Hematopoietic multipotent progenitor cell treated with erythropoietin and hydrocortisone succinate and interleukin-3 and kit ligand, for 6 days (in vitro differentiated cells): Measurements from ENCODE around the gene ACAA2.
"Not testable (repeated sequence)": the region's sequence is repeated elsewhere in the genome, so short reads cannot be mapped to it uniquely, and the experiment has no call there.

Source experiments
- DNase-seq: peaks from one replicate; pipeline ENCODE4 v3.0.0-alpha.2; 2015

ACAA2 gene

GRCh38 chr18:49843778-49844625 lies 30.7 kb upstream of the ACAA2 start:
- no peak for DNase-seq

- DNase-seq: no peak
These were observed 29.8 kb upstream of the ACAA2 start for GRCh38 chr18:49843131-49843530.

DNA sequence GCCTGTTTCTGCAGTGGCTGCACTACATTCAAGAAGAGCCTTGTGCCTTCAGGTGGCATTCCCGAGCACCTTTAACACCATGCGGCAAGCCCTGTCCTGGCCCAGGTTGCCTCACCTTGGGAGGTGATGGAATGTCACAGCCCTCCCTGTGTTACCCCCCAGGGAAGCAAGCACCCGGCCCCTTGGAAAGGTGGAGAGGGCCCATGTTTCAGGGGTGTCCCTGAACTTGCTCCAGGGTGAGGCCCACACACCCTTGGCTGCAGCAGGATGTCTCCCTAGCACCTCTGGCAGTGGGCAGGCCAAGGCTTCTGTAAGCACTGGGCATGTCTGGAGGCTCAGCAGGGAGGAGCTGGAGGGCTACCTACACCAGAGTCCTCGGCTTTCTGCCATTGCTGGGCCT lies 29.3 kb upstream of the ACAA2 start:
- no peak for DNase-seq

DNA sequence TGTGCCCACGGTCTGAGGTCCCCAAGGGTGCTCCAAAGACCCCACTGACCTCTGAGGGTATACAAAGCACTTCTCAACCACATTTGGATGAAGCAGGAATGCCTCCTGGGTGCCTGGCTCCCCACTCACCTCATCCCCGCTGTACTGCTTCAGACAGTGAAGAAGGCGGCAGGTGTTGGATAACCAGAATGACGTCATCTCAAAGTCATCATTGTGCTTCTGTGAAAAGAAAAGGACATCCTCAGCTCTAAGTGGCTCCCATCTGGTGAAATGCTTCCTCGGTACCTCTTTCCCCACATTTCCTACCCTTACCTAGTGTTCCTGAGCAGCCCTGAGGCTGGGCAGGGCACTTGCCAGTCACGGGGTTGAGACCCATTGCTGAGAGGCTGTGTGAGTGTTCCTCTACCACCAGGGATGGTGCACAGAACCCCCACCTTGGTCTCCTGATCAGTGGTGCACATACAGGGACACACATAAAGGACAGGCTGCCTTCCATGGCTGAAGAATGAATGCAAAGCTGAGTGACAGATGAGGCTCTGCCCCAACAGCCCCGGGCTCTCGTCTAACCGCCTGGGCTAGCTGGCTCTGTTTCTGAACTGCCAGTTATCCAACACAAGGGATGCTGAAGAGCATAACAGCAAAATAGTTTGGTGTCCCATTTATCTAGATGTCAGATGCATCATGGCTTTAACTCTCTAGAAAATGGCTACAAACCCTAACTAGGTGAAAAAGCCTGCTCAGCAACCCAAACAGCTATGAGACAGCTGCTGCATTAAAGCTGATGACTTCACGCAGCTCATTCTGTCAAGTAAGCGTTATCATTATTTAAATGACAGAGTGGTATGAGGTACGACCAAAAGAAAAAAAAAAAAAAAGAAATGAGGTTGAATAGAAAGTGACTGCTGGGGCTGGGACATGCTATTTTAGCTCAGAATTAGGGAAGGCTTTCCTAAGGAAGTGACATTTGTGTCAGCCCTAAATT lies 28.2 kb upstream of the ACAA2 start:
- DNase-seq: no peak

- DNase-seq: no peak
These were observed 25.7 kb upstream of the ACAA2 start for GRCh38 chr18:49839012-49839411.

DNA sequence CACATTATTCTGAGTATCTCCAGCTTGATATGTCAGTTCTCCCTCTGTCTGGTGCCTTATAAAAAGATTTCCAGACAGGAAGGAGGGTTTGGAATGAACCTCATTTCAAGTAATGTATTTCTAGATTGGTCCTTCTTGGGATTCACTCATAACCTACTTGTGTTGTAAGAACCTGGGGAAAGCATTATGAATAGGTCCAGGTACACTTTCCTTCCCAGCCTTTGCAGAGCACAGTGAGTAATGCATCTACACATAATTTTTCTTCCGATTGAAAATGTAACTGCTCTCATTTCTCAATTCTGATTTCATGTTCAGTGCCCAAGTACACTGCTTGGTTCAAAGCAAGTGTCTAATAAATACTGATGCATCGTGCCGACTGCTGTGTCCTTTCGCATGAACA lies 25.0 kb upstream of the ACAA2 start:
- DNase-seq: no peak

- DNase-seq: no peak
These were observed 24.6 kb upstream of the ACAA2 start for GRCh38 chr18:49837889-49838288.

GRCh38 chr18:49837316-49837835 lies 24.0 kb upstream of the ACAA2 start:
- not testable (repeated sequence) for DNase-seq

- DNase-seq: no peak
These were observed 22.1 kb upstream of the ACAA2 start for GRCh38 chr18:49835405-49835804.

GRCh38 chr18:49834258-49834657 lies 20.9 kb upstream of the ACAA2 start:
- DNase-seq: no peak

DNA sequence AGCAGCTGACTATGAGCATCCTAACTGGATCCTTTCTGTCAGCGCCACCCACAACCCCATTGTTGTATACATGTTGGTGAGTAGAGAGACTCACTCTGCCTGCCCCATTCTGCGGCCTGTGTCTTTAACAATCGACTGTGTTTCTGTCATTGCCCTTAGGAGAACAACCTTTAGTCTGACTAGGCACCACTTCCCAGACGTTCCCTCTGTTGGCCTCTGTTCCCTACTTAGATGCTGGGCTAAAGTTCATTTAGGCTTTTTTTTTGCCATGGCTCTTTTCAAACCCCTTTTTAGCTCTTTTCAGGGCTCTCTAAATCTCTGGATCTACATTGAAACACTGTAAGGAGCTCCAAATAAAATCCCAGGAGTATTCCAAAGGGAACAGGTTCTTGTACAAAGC lies 20.5 kb upstream of the ACAA2 start:
- no peak for DNase-seq

DNA sequence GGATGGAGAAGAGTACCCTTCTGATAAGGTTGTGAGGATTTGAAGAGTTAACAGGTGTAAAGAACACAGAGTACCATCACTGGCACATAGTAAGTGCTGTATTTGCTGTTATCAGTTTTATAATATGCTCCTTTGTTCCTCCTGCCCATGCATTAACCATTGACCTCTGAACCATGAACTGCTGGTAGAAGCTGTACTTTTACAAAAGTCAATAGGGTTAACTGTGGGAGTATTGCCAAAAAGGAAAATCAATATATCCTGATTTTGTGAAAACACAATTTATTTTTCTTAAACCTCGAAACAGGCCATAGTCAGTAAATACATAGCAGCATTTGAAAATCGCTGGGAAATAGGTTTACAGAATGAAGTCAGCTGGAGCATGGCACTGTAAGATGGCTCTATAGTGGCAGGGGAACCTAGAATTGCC lies 18.9 kb upstream of the ACAA2 start:
- no peak for DNase-seq

DNA sequence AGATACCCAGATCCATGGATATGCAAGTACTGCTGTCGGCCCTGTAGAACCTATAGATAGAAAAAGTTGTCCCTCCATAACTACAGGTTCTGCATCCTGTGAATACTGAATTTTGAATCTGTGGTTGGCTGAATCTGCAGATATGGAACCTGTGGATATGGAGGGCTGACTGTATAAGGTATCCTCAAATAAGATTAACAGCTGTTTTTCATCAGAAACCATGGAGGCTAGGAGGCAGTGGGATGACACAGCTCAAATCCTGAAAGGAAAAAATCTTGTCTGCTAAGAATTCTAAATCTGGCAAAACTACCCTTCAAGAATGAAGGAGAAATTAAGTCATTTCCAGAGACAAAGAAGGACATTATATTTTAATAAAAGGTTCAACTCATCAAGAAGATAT lies 14.7 kb upstream of the ACAA2 start:
- DNase-seq: no peak

- peak; percentile 72 for DNase-seq
These were observed 6.7 kb upstream of the ACAA2 start for GRCh38 chr18:49819823-49820671.

GRCh38 chr18:49819071-49819662 lies 5.8 kb upstream of the ACAA2 start:
- no peak for DNase-seq

- no peak for DNase-seq
These were observed 4.6 kb upstream of the ACAA2 start for GRCh38 chr18:49817947-49818346.

- DNase-seq: peak; percentile 9
These were observed 2.6 kb upstream of the ACAA2 start for GRCh38 chr18:49815927-49816326.

DNA sequence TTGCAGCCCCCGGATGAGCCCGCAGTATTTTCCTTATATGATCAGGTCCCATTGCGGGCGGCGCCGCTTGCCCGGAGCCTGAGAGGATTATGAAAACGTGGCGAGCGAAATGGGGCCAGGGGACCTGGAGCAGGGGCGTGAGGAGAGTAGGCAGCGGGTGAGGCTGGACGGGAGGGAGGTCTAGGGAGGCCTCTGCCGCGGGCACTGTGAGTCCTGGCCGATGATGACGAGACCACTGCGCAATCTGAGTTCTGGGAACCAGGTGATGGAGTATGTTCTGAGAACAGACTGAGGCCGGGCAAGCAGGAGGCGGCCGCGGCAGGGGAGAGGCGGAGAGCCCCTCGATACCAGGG lies 790 bp upstream of the ACAA2 start:
- DNase-seq: peak; percentile 67

- peak; percentile 54 for DNase-seq
These were observed 339 bp downstream of the ACAA2 start for GRCh38 chr18:49813069-49813318.

DNA sequence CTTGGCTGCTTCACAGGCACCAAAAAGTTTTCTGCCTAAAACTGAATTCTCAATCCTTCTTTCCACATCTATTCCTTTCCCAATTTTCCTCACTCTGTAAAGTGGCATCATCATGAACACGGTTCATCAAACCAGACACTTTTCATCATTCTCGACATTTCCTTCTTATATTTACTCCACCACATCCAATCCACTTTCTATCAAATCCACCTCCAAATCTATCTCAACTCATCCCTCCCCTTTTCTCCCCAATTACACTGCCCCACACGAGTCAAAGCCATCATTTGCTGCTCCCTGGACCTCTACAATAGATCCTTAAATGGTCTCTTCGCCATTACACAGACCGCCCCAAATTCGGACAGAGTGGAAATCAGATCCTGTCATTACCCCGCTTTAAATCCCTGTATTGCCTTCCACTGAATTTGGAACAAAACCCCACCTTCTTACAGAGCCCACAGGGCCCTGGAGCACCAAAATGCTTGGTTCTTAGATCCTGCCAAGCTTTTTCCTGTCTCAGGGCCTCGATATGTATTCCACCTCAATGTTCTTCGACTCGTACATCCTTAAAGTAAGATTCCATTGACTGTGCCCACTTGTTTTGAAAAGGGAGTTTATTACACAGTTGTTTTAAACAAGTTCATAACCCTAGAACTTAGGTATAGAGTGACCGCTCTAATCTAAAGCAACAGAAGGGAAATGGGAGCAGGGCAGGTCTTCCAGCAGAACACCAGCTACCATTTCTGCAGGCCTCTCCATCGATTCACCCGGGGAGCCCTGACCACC lies 856 bp downstream of the ACAA2 start:
- peak; percentile 20 for DNase-seq

DNA sequence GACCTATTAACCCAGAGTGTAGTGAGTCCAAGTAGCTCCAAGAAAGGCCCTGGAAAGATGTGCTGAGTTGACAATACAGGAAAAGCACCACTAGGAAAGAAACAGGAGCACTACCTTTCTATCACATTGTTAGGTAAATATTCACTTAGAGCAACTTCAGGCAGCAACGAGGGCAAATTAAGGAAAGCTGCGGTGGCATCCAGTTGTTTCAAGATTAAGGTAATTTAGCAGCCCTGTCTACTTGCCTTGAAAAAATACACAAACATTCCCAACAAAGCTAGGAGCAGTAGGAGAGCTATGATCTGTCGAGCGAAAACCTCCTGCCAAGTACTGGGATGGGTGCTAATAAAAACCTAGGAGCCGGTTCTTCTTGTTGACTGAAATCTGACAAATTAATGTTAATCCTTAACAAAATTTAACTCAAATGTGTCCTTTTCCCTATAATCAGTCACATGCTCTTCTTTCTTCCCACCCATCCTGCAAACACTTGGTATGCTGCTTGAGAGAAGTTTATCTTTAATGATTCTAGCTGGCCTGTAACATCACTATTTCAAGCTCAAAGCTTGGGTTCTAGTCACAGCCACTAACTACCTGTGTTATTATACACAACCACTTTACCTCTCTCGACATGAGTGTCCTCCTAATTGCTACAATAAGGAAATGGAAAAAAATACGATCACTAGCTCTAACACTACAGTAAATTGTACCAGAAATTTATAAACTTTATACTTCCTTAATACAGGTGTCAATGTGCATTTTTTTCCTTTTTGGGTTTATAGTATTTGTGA lies 2.0 kb downstream of the ACAA2 start:
- DNase-seq: no peak
